Gastroesophageal sphincter (tissue), 4 donors: ENCODE data around the gene DCLK1. TPM values are rescaled to one million over a fixed set of nuclear protein-coding genes. Genes with fewer than 3 reads are reported as not detected.

ENCODE experiments used
- ATAC-seq: fragments of 150-250 bp; one replicate; pipeline ENCODE4 v1.9.1; 2016; ENCODE audit warnings: mild to moderate bottlenecking, moderate library complexity
- H3K27ac ChIP-seq, 4 donors: fragments of 200-600 bp; sonication (generic) in 3 of 4; 1 replicate in 3 of 4; 2 replicates in 1 of 4; pipeline ENCODE4 v1.5.1; 2016 to 2019
- H3K27me3 ChIP-seq: fragments of 200-600 bp; sonication (generic); one replicate; pipeline ENCODE4 v1.5.1; 2019
- H3K36me3 ChIP-seq, 2 donors: fragments of 200-600 bp; sonication (generic); one replicate each; pipeline ENCODE4 v1.5.1; 2019; ENCODE audit warnings: control low read depth in 1 of 2
- H3K4me1 ChIP-seq, 3 donors: fragments of 200-600 bp; sonication (generic); 1 replicate in 2 of 3; 2 replicates in 1 of 3; pipeline ENCODE4 v1.5.1; 2016 to 2019; ENCODE audit warnings: control low read depth in 2 of 3
- H3K4me3 ChIP-seq, 2 donors: fragments of 200-600 bp; sonication (generic); one replicate each; pipeline ENCODE4 v1.5.1; 2019; ENCODE audit warnings: mild to moderate bottlenecking in 1 of 2, moderate library complexity in 1 of 2
- H3K9me3 ChIP-seq, 3 donors: fragments of 200-600 bp; sonication (generic); one replicate each; pipeline ENCODE4 v1.5.1; 2017 to 2019; ENCODE audit warnings: control low read depth in 2 of 3
- CTCF ChIP-seq, 4 experiments: fragments of 200-600 bp in 2 of 4; fragments of 450-650 bp in 2 of 4; sonication (generic) in 1 of 4; IDR thresholded peaks; one replicate each; pipeline ENCODE4 v1.5.1; 2017 to 2019; ENCODE audit warnings: antibody characterized with exemption in 4 of 4, mild to moderate bottlenecking in 2 of 4, moderate library complexity in 2 of 4
- EP300 ChIP-seq: sonication (generic); formaldehyde crosslinking; IDR thresholded peaks from one replicate; pipeline ENCODE4 v1.6.1; 2017; ENCODE audit warnings: antibody characterized with exemption, mild to moderate bottlenecking
- POLR2A ChIP-seq, 2 donors: fragments of 450-650 bp; IDR thresholded peaks; one replicate each; pipeline ENCODE4 v1.6.1; 2017; ENCODE audit warnings: antibody characterized with exemption in 2 of 2, mild to moderate bottlenecking in 2 of 2, moderate library complexity in 1 of 2
- POLR2AphosphoS5 ChIP-seq: sonication (generic); formaldehyde crosslinking; IDR thresholded peaks from one replicate; pipeline ENCODE4 v1.6.1; 2017; ENCODE audit warnings: antibody characterized with exemption
- WGBS, 2 donors: methylation state at CpG; one replicate each; pipeline ENCODE4 v1.1.5; 2018; ENCODE audit warnings: low coverage in 1 of 2; 5-methylcytosine and 5-hydroxymethylcytosine counted together
- total RNA-seq, 4 donors: library from RNA; depleted of rRNA; stranded (reverse); fragments of >200 nt; gene quantifications; one replicate each; pipeline ENCODE4 v1.1.0, GENCODE V29; 2016

The DCLK1 gene
- total RNA-seq, 4 donors from 2014 or later, result 26.9 to 68.3 (median 30.3) TPM

DNA sequence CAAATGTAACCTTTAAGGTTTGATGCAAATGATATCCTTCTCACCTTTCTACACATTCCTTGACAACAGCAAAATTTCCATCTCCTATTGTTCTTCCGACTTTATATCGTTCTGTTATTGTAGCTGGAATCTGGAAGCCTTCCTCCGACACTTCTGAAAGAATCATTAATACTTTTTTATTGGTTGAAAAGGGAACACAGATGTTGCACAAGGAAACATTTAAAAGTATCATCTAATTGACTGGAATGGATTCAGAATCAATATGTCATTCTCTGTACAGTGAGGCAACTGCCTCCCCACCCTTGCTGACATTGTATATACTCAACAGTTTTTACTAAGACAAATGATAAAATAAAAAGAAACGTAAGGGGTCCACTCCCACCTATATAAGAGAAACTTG, 295.2 kb downstream of the DCLK1 start:
- Histone ChIP-seq H3K27ac (no peak overlapping the region), H3K4me3 (no peak overlapping the region), H3K9me3 (no peaks in the 10 kb centered on the region), H3K36me3 (no peaks in the 10 kb centered on the region), H3K27me3 (no peaks in the 10 kb centered on the region), H3K4me1 (peaks cover 3 to 15% (median 8%) of the 10 kb centered on the region in 3 donors)
- no peak for ATAC-seq
- 57 to 64% methylated on average over 4 of the region's 4 CpGs for WGBS, 2 donors
- TF ChIP-seq POLR2AphosphoS5 (no peak), CTCF (IDR thresholded peaks at IDR 0.05) (no peak), POLR2A (IDR thresholded peaks at IDR 0.05) (no peak), EP300 (no peak)

- Histone ChIP-seq H3K4me3 (no peak overlapping the region), H3K27ac (no peak overlapping the region), H3K9me3 (no peaks in the 10 kb centered on the region), H3K4me1 (no peaks in the 10 kb centered on the region), H3K27me3 (no peaks in the 10 kb centered on the region), H3K36me3 (no peaks in the 10 kb centered on the region)
- no peak for ATAC-seq
- TF ChIP-seq CTCF (IDR thresholded peaks at IDR 0.05), result no peak
- TF ChIP-seq POLR2A (IDR thresholded peaks at IDR 0.05), result no peak
- TF ChIP-seq EP300, result no peak
- TF ChIP-seq POLR2AphosphoS5, result no peak
- WGBS, 2 donors, result 82 to 97% methylated on average over 4 to 5 of the region's 6 CpGs
These were observed 297.4 kb downstream of the DCLK1 start for GRCh38 chr13:35833608-35834275.

DNA sequence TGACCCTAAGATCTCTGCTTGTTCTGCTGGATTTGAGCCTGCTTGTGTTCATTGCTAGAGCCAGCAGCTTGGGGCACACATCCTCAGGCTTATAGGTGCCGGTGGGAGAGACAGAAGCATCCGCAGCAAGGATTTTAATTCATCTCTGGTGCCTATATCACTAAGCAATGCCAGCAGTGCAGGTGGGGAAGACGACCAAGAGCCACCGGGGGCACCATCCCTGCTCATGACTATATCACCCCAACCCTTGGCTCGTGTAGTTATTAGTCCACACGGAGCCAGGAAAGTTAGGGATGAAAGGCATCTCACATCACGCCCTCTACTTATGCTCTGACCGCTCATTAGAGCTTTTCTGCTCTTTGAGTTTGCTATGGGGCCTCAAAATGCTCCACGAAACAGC, 298.2 kb downstream of the DCLK1 start:
- Histone ChIP-seq H3K4me1 (no peaks in the 10 kb centered on the region), H3K27me3 (no peaks in the 10 kb centered on the region), H3K27ac (no peak overlapping the region), H3K36me3 (no peaks in the 10 kb centered on the region), H3K4me3 (no peak overlapping the region), H3K9me3 (no peaks in the 10 kb centered on the region)
- no peak for TF ChIP-seq POLR2A (IDR thresholded peaks at IDR 0.05)
- TF ChIP-seq POLR2AphosphoS5, result no peak
- no peak for TF ChIP-seq EP300
- no peak for TF ChIP-seq CTCF (IDR thresholded peaks at IDR 0.05)
- ATAC-seq, result no peak
- 81 to 96% methylated on average over 4 to 7 of the region's 9 CpGs for WGBS, 2 donors

GRCh38 chr13:35832551-35832950, 298.6 kb downstream of the DCLK1 start:
- TF ChIP-seq EP300 (no peak), POLR2A (IDR thresholded peaks at IDR 0.05) (no peak), CTCF (IDR thresholded peaks at IDR 0.05) (no peak), POLR2AphosphoS5 (no peak)
- WGBS, 2 donors, result 55 to 71% methylated on average over 1 of the region's 1 CpG
- Histone ChIP-seq H3K9me3 (no peaks in the 10 kb centered on the region), H3K27me3 (no peaks in the 10 kb centered on the region), H3K27ac (no peak overlapping the region), H3K36me3 (no peaks in the 10 kb centered on the region), H3K4me1 (no peaks in the 10 kb centered on the region), H3K4me3 (no peak overlapping the region)
- no peak for ATAC-seq

- ATAC-seq, result no peak
- H3K4me1 ChIP-seq, result no peaks in the 10 kb centered on the region
- no peaks in the 10 kb centered on the region for H3K36me3 ChIP-seq
- H3K4me3 ChIP-seq, result no peak overlapping the region
- no peak overlapping the region for H3K27ac ChIP-seq
- TF ChIP-seq POLR2A (IDR thresholded peaks at IDR 0.05), result no peak
- no peak for TF ChIP-seq EP300
- TF ChIP-seq CTCF (IDR thresholded peaks at IDR 0.05), result no peak
- TF ChIP-seq POLR2AphosphoS5, result no peak
- H3K27me3 ChIP-seq, result no peaks in the 10 kb centered on the region
- no peaks in the 10 kb centered on the region for H3K9me3 ChIP-seq
- WGBS, 2 donors, result 94 to 95% methylated on average over 2 of the region's 2 CpGs
These were observed 300.2 kb downstream of the DCLK1 start for GRCh38 chr13:35830850-35831450.
